COR-L47 (cell line): ENCODE data around the gene SEMA4D.

Experiments
- DNase-seq: peaks from one replicate; lab custom pipeline; 2025; lab: John Stamatoyannopoulos, UW

SEMA4D gene

GRCh38 chr9:89465726-89466308 is 32.1 kb downstream of the SEMA4D start:
- no peak for DNase-seq

- DNase-seq, result no peak
Observed at GRCh38 chr9:89465001-89465451, 32.9 kb downstream of the SEMA4D start.

GRCh38 chr9:89464300-89464901 is 33.5 kb downstream of the SEMA4D start:
- DNase-seq, result no peak

GRCh38 chr9:89462817-89463683 is 34.9 kb downstream of the SEMA4D start:
- DNase-seq, result no peak

- no peak for DNase-seq
Observed at GRCh38 chr9:89462199-89462598, 35.7 kb downstream of the SEMA4D start.

- no peak for DNase-seq
Observed at GRCh38 chr9:89461265-89461664, 36.6 kb downstream of the SEMA4D start.

- DNase-seq, result no peak
Observed at GRCh38 chr9:89460551-89460950, 37.4 kb downstream of the SEMA4D start.

- no peak for DNase-seq
Observed at GRCh38 chr9:89458768-89459496, 39.0 kb downstream of the SEMA4D start.

- DNase-seq, result no peak
Observed at GRCh38 chr9:89457376-89457855, 40.5 kb downstream of the SEMA4D start.

- DNase-seq, result no peak
Observed at GRCh38 chr9:89455356-89455824, 42.5 kb downstream of the SEMA4D start.

- no peak for DNase-seq
Observed at GRCh38 chr9:89454498-89455355, 43.2 kb downstream of the SEMA4D start.

- no peak for DNase-seq
Observed at GRCh38 chr9:89453452-89453851, 44.5 kb downstream of the SEMA4D start.

- DNase-seq, result no peak
Observed at GRCh38 chr9:89452561-89452960, 45.4 kb downstream of the SEMA4D start.

- DNase-seq, result no peak
Observed at GRCh38 chr9:89450213-89450612, 47.7 kb downstream of the SEMA4D start.

- no peak for DNase-seq
Observed at GRCh38 chr9:89449261-89449671, 48.6 kb downstream of the SEMA4D start.

- no peak for DNase-seq
Observed at GRCh38 chr9:89448821-89449220, 49.1 kb downstream of the SEMA4D start.

- no peak for DNase-seq
Observed at GRCh38 chr9:89448381-89448780, 49.5 kb downstream of the SEMA4D start.

- no peak for DNase-seq
Observed at GRCh38 chr9:89447416-89447815, 50.5 kb downstream of the SEMA4D start.

GRCh38 chr9:89446961-89447310 is 51.0 kb downstream of the SEMA4D start:
- DNase-seq, result no peak

- DNase-seq, result no peak
Observed at GRCh38 chr9:89446261-89446960, 51.5 kb downstream of the SEMA4D start.
